HG03442 (cell line): Measurements from ENCODE around the gene STAT6.
"Not testable (repeated sequence)": the region's sequence is repeated elsewhere in the genome, so short reads cannot be mapped to it uniquely, and the experiment has no call there.

Experiments used
- ATAC-seq: cut with Tn5 transposase; IDR thresholded peaks from one replicate; pipeline ENCODE4 v1.9.1; 2021; ENCODE audit warnings: mild to moderate bottlenecking, moderate library complexity; ENCODE audit not compliant: unreplicated experiment

STAT6 gene

GRCh38 chr12:57058454-57058853 is 52.7 kb downstream of the STAT6 start:
- no peak for ATAC-seq

GRCh38 chr12:57057067-57057751 is 54.0 kb downstream of the STAT6 start:
- no peak for ATAC-seq

- ATAC-seq, result no peak
Observed at GRCh38 chr12:57055824-57056223, 55.3 kb downstream of the STAT6 start.

- not testable (repeated sequence) for ATAC-seq
Observed at GRCh38 chr12:57053901-57054300, 57.3 kb downstream of the STAT6 start.

- ATAC-seq, result not testable (repeated sequence)
Observed at GRCh38 chr12:57053146-57053545, 58.0 kb downstream of the STAT6 start.

- ATAC-seq, result no peak
Observed at GRCh38 chr12:57051011-57051410, 60.2 kb downstream of the STAT6 start.

- no peak for ATAC-seq
Observed at GRCh38 chr12:57049890-57050289, 61.3 kb downstream of the STAT6 start, which contains the start of gene MYO1A. Gene MYO1A (minus strand): TSS chr12:57050129. CDS start chr12:57048323, 1,806 bp downstream.

- ATAC-seq, result no peak
Observed at GRCh38 chr12:57049119-57049446, 62.1 kb downstream of the STAT6 start.

GRCh38 chr12:57048423-57049118 is 62.6 kb downstream of the STAT6 start:
- ATAC-seq, result no peak

- no peak for ATAC-seq
Observed at GRCh38 chr12:57047981-57048380, 63.2 kb downstream of the STAT6 start.

GRCh38 chr12:57046947-57047890 is 63.9 kb downstream of the STAT6 start:
- no peak for ATAC-seq

- no peak for ATAC-seq
Observed at GRCh38 chr12:57046086-57046791, 64.9 kb downstream of the STAT6 start.
